SK-N-SH (cell line): Measurements from ENCODE around the gene DCP2. TPM values are rescaled to one million over a fixed set of nuclear protein-coding genes. Genes with fewer than 3 reads are reported as not detected.

Source experiments
- CTCF ChIA-PET: fragments of 300-600, 350-600 bp; formaldehyde crosslinking; extraction: SDS; loops from one replicate; lab custom pipeline; 2021; lab: Yijun Ruan, JAX
- POLR2A ChIA-PET: fragments of 350-600 bp; sonication (Branson Sonifier 250); formaldehyde crosslinking; extraction: SDS; loops from one replicate; lab custom pipeline; 2020; ENCODE audit warnings: antibody characterized with exemption, inconsistent platforms; lab: Yijun Ruan, JAX
- DNase-seq: peaks from one replicate; pipeline ENCODE4 v3.0.0; 2012
- H2AFZ ChIP-seq: fragments of 200-600 bp; sonication (generic); 2 replicates; pipeline ENCODE4 v1.8.1; 2016; ENCODE audit warnings: antibody characterized with exemption, mild to moderate bottlenecking, low read depth
- H3F3A ChIP-seq: fragments of 200-600 bp; sonication (generic); replicated peaks from 2 replicates; pipeline ENCODE3; 2016; ENCODE audit warnings: antibody characterized with exemption, mild to moderate bottlenecking; ENCODE audit not compliant: insufficient read depth
- H3K27ac ChIP-seq, 2 experiments: fragments of 200-500 bp in 1 of 2; fragments of 200-600 bp in 1 of 2; sonication (Bioruptor generic) in 1 of 2; sonication (generic), shearing (Covaris generic) in 1 of 2; 2 replicates each; pipeline versions ENCODE4 v1.5.1 to v1.6.1; 2014 to 2016; ENCODE audit warnings: low read depth in 2 of 2, inconsistent platforms in 1 of 2, low read length in 1 of 2, mild to moderate bottlenecking in 1 of 2, mixed read lengths in 1 of 2
- H3K27me3 ChIP-seq: fragments of 200-600 bp; sonication (generic), shearing (Covaris generic); 2 replicates; pipeline ENCODE4 v1.6.1; 2016; ENCODE audit warnings: mixed run types; ENCODE audit not compliant: insufficient read depth
- H3K36me3 ChIP-seq, 2 experiments: fragments of 200-500 bp in 1 of 2; fragments of 200-600 bp in 1 of 2; sonication (Bioruptor generic) in 1 of 2; sonication (generic) in 1 of 2; replicated peaks in 1 of 2; 2 replicates each; pipeline versions ENCODE3 to v1.5.1; 2014 to 2016; ENCODE audit warnings: low read length in 1 of 2, mild to moderate bottlenecking in 1 of 2; ENCODE audit not compliant: insufficient read depth in 2 of 2, control insufficient read depth in 1 of 2
- H3K4me1 ChIP-seq, 2 experiments: fragments of 200-500 bp in 1 of 2; fragments of 200-600 bp in 1 of 2; sonication (Bioruptor generic) in 1 of 2; sonication (generic), shearing (Covaris generic) in 1 of 2; 2 replicates each; pipeline versions ENCODE4 v1.5.1 to v1.6.1; 2014 to 2016; ENCODE audit warnings: low read depth in 1 of 2, low read length in 1 of 2, mixed run types in 1 of 2; ENCODE audit not compliant: insufficient read depth in 2 of 2, control insufficient read depth in 1 of 2
- H3K4me2 ChIP-seq: fragments of 200-600 bp; sonication (generic), shearing (Covaris generic); 2 replicates; pipeline ENCODE4 v1.6.1; 2017; ENCODE audit warnings: mixed run types
- H3K4me3 ChIP-seq, 2 experiments: fragments of 200-500 bp in 1 of 2; fragments of 200-600 bp in 1 of 2; sonication (Bioruptor generic) in 1 of 2; sonication (generic), shearing (Covaris generic) in 1 of 2; 2 replicates each; pipeline versions ENCODE4 v1.5.1 to v1.8.1; 2014 to 2016; ENCODE audit warnings: low read depth in 2 of 2, inconsistent platforms in 1 of 2, low read length in 1 of 2, mild to moderate bottlenecking in 1 of 2, mixed read lengths in 1 of 2, moderate library complexity in 1 of 2
- H3K79me2 ChIP-seq: fragments of 200-600 bp; sonication (generic); 2 replicates; pipeline ENCODE4 v1.8.1; 2017; ENCODE audit warnings: mild to moderate bottlenecking; ENCODE audit not compliant: insufficient read depth
- H3K9ac ChIP-seq: fragments of 200-600 bp; sonication (generic); 2 replicates; pipeline ENCODE4 v1.6.1; 2017; ENCODE audit warnings: mixed run types
- H3K9me2 ChIP-seq: fragments of 200-600 bp; sonication (generic); 2 replicates; pipeline ENCODE4 v1.6.1; 2017; ENCODE audit warnings: mixed run types
- H3K9me3 ChIP-seq: fragments of 200-600 bp; sonication (generic); 2 replicates; pipeline ENCODE4 v1.6.1; 2017; ENCODE audit warnings: mixed run types, mild to moderate bottlenecking, moderate library complexity
- H4K20me1 ChIP-seq: fragments of 200-600 bp; sonication (generic); 2 replicates; pipeline ENCODE4 v1.6.1; 2017; ENCODE audit warnings: mild to moderate bottlenecking, mixed run types; ENCODE audit not compliant: insufficient read depth
- CHD2 ChIP-seq: fragments of 150-350 bp; IDR thresholded peaks from 2 replicates; pipeline ENCODE4 v1.6.1; 2018; ENCODE audit warnings: low read length; ENCODE audit not compliant: partially characterized antibody
- ELF1 ChIP-seq: IDR thresholded peaks from 2 replicates; pipeline ENCODE4 v1.4.0; 2012
- EZH2phosphoT487 ChIP-seq: fragments of 200-600 bp; sonication (generic); IDR thresholded peaks from 2 replicates; pipeline ENCODE4 v1.6.1; 2017; ENCODE audit warnings: low read depth, mixed run types, mild to moderate bottlenecking, antibody characterized with exemption, moderate library complexity, borderline replicate concordance
- GABPA ChIP-seq: IDR thresholded peaks from 2 replicates; pipeline ENCODE4 v1.4.0; 2012; ENCODE audit warnings: low read depth, mild to moderate bottlenecking
- GATA2 ChIP-seq: sonication (generic); formaldehyde crosslinking; IDR thresholded peaks from 2 replicates; pipeline ENCODE4 v1.5.0; 2020; ENCODE audit warnings: mild to moderate bottlenecking, missing genetic modification reagents
- MEF2A ChIP-seq: IDR thresholded peaks from 2 replicates; pipeline ENCODE4 v1.4.0; 2012; ENCODE audit warnings: low read depth, borderline replicate concordance
- NFIC ChIP-seq: IDR thresholded peaks from 2 replicates; pipeline ENCODE4 v1.4.0; 2012; ENCODE audit warnings: borderline replicate concordance
- RXRA ChIP-seq: IDR thresholded peaks from 2 replicates; pipeline ENCODE4 v1.4.0; 2012; ENCODE audit warnings: low read depth, mild to moderate bottlenecking, borderline replicate concordance
- SIN3A ChIP-seq: IDR thresholded peaks from 2 replicates; pipeline ENCODE4 v1.6.1; 2012; ENCODE audit warnings: low read depth, mild to moderate bottlenecking, low read length, moderate library complexity, borderline replicate concordance
- SMC3 ChIP-seq: IDR thresholded peaks from 2 replicates; pipeline ENCODE4 v1.6.1; 2012; ENCODE audit warnings: low read depth, low read length, improper control_type of control experiment
- TAF1 ChIP-seq: IDR thresholded peaks from 2 replicates; pipeline ENCODE4 v1.6.1; 2012; ENCODE audit warnings: low read depth, mild to moderate bottlenecking, low read length, moderate library complexity, borderline replicate concordance
- TEAD4 ChIP-seq: IDR thresholded peaks from 2 replicates; pipeline ENCODE4 v1.4.0; 2012; ENCODE audit warnings: mild to moderate bottlenecking, borderline replicate concordance; ENCODE audit not compliant: insufficient read depth
- YY1 ChIP-seq: IDR thresholded peaks from 2 replicates; pipeline ENCODE4 v1.4.0; 2012; ENCODE audit warnings: low read depth, mild to moderate bottlenecking
- WGBS: methylation state at CpG from one replicate; pipeline ENCODE4 v1.1.6; 2017; ENCODE audit warnings: low lambda C conversion rate; 5-methylcytosine and 5-hydroxymethylcytosine counted together
- polyA plus RNA-seq, 3 experiments: library from polyadenylated mRNA; depleted of rRNA; stranded (reverse); fragments of >200 nt; gene quantifications; 2 replicates each; pipeline ENCODE4 v1.2.3, GENCODE V29; 2012
- TF ChIP-seq, protein P1 (sequence below): IDR thresholded peaks from 2 replicates; pipeline ENCODE4 v1.4.0; 2012; ENCODE audit warnings: low read depth
- TF ChIP-seq, protein P2 (sequence below): IDR thresholded peaks from 2 replicates; pipeline ENCODE4 v1.6.1; 2012; ENCODE audit warnings: mild to moderate bottlenecking, low read depth, low read length, moderate library complexity
- TF ChIP-seq, protein P3 (sequence below): IDR thresholded peaks from 2 replicates; pipeline ENCODE4; 2012
- TF ChIP-seq, protein P4 (sequence below): IDR thresholded peaks from 2 replicates; pipeline ENCODE4 v1.4.0; 2012; ENCODE audit warnings: low read depth, borderline replicate concordance

DCP2 gene
- polyA plus RNA-seq, 1 of the 3 experiments (the other 2 are of a cell fraction): 6.0 TPM

DNA sequence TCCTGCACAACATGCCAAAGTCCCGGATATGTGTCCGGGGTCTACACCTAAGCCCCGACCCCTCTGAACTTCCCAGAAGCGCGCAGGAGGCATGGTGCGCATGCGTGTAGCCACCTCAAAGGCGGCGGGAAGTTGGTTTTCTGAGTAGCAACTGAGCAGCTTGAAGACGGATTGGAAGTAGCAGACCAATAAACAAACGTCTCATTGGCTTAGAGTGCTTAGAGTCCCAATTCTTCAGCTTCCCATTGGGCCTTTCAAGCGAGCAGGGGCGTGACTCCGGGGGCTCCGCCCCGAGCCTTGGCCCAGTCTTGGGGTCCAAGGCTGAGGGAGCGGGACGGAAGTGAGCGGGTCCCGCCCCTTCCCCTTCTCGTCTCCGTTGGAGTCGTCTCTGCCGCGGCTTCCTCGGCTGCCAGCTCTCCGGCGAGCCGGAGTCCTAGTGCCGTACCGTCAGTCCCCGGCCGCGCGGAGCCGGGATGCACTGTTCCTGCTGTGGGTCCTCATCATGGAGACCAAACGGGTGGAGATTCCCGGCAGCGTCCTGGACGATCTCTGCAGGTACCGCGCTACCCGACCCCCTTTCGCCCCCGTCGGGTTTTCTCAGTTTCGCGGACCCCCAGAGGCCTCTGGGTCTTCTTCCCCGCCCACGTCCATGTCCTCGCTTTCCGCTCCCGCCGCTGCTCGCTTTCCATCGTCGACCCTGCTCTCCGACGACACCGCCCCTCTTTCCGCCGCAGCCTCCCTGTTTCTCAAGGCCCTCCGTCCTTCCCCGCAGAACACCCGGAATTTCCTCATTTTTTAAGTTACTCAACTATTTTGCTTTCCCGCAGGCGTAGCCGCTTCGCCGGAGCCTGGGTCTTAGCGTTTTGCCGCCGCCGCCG lies at the start of gene DCP2 (continued):
- no peak for TF ChIP-seq SMC3
- TF ChIP-seq, protein P1, sequence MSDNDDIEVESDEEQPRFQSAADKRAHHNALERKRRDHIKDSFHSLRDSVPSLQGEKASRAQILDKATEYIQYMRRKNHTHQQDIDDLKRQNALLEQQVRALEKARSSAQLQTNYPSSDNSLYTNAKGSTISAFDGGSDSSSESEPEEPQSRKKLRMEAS: peak; percentile 91
- peak; percentile 59; the same call in 1 of the 2 replicates for TF ChIP-seq GABPA
- TF ChIP-seq, protein P2, sequence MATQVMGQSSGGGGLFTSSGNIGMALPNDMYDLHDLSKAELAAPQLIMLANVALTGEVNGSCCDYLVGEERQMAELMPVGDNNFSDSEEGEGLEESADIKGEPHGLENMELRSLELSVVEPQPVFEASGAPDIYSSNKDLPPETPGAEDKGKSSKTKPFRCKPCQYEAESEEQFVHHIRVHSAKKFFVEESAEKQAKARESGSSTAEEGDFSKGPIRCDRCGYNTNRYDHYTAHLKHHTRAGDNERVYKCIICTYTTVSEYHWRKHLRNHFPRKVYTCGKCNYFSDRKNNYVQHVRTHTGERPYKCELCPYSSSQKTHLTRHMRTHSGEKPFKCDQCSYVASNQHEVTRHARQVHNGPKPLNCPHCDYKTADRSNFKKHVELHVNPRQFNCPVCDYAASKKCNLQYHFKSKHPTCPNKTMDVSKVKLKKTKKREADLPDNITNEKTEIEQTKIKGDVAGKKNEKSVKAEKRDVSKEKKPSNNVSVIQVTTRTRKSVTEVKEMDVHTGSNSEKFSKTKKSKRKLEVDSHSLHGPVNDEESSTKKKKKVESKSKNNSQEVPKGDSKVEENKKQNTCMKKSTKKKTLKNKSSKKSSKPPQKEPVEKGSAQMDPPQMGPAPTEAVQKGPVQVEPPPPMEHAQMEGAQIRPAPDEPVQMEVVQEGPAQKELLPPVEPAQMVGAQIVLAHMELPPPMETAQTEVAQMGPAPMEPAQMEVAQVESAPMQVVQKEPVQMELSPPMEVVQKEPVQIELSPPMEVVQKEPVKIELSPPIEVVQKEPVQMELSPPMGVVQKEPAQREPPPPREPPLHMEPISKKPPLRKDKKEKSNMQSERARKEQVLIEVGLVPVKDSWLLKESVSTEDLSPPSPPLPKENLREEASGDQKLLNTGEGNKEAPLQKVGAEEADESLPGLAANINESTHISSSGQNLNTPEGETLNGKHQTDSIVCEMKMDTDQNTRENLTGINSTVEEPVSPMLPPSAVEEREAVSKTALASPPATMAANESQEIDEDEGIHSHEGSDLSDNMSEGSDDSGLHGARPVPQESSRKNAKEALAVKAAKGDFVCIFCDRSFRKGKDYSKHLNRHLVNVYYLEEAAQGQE: peak; percentile 27; the same call in 1 of the 2 replicates
- TF ChIP-seq, all 33 proteins: peak for 17

DNA sequence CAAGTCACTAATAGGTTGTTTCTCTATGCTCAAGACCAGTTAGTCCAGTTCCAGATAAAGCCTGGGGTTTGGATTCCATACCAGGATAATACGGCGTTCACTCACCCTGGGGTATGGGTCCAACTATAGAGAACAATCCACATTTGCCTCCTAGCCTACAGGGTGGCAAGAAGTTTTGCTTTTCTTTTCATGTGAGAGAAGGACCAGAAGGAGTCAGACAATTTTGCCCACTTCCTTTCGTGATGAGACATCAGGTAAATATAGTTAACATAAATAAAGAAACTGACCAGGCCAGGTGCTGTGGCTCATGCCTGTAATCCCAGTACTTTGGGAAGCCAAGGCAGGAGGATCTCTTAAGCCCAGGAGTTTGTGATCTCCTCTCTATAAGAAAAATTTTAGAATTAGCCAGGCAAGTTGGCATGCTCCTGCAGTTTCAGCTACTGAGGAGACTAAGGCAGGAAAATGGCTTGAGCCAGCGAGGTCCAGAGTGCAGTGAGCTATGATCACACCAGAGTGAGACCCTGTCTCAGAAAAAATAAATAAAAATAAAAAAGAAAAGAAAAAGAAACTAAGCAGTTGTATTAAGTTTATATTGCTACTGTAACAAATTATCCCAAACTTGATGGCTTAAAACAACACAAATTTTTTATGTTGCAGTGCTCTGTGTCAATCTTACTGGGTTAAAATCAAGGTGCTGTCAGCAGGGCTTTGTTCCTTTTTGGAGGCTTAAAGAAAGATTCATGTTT lies 47.1 kb upstream of the DCP2 start:
- H3K9me2 ChIP-seq: no peaks in the 10 kb centered on the region
- no peaks in the 10 kb centered on the region for H3K27me3 ChIP-seq
- no peak overlapping the region for H3K9ac ChIP-seq
- no peaks in the 10 kb centered on the region for H3K36me3 ChIP-seq
- POLR2A ChIA-PET: no interaction called here
- CTCF ChIA-PET: no interaction called here
- H3F3A ChIP-seq: no peaks in the 10 kb centered on the region
- WGBS: 94% methylated on average over 4 of the region's 4 CpGs
- H3K79me2 ChIP-seq: no peaks in the 10 kb centered on the region
- H3K27ac ChIP-seq: no peak overlapping the region
- H4K20me1 ChIP-seq: no peaks in the 10 kb centered on the region
- H3K9me3 ChIP-seq: no peaks in the 10 kb centered on the region
- H3K4me1 ChIP-seq: peaks cover 0 to 2% of the 10 kb centered on the region in 2 experiments; a peak in 2 of 4 replicates
- DNase-seq: no peak
- H2AFZ ChIP-seq: no peak overlapping the region; the same call in 1 of the 2 replicates
- no peak overlapping the region for H3K4me3 ChIP-seq
- no peak overlapping the region for H3K4me2 ChIP-seq
- TF ChIP-seq MEF2A (no peak), SIN3A (no peak), ELF1 (no peak), SMC3 (no peak), RXRA (no peak), TEAD4 (no peak), NFIC (no peak), GATA2 (no peak), EZH2phosphoT487 (no peak), YY1 (no peak), CHD2 (no peak), TAF1 (no peak)
- TF ChIP-seq, protein P3, sequence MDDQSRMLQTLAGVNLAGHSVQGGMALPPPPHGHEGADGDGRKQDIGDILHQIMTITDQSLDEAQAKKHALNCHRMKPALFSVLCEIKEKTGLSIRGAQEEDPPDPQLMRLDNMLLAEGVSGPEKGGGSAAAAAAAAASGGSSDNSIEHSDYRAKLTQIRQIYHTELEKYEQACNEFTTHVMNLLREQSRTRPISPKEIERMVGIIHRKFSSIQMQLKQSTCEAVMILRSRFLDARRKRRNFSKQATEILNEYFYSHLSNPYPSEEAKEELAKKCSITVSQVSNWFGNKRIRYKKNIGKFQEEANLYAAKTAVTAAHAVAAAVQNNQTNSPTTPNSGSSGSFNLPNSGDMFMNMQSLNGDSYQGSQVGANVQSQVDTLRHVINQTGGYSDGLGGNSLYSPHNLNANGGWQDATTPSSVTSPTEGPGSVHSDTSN: no peak
- TF ChIP-seq, protein P2: no peak
- TF ChIP-seq, protein P4, sequence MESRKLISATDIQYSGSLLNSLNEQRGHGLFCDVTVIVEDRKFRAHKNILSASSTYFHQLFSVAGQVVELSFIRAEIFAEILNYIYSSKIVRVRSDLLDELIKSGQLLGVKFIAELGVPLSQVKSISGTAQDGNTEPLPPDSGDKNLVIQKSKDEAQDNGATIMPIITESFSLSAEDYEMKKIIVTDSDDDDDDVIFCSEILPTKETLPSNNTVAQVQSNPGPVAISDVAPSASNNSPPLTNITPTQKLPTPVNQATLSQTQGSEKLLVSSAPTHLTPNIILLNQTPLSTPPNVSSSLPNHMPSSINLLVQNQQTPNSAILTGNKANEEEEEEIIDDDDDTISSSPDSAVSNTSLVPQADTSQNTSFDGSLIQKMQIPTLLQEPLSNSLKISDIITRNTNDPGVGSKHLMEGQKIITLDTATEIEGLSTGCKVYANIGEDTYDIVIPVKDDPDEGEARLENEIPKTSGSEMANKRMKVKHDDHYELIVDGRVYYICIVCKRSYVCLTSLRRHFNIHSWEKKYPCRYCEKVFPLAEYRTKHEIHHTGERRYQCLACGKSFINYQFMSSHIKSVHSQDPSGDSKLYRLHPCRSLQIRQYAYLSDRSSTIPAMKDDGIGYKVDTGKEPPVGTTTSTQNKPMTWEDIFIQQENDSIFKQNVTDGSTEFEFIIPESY: no peak
